Activated CD4-positive, alpha-beta T cell treated with anti-CD3 and anti-CD28 coated beads, Interleukin-2, amount 50 U/mL, for 48 hours (primary cell): ENCODE results near the gene MAST3.
A peak's percentile ranks its signal among the peaks of the same experiment; 100 is the strongest.

Experiments used
- DNase-seq, 2 experiments: peaks; one replicate each; pipeline ENCODE4 v3.0.0-alpha.2; 2020

Gene MAST3

DNA sequence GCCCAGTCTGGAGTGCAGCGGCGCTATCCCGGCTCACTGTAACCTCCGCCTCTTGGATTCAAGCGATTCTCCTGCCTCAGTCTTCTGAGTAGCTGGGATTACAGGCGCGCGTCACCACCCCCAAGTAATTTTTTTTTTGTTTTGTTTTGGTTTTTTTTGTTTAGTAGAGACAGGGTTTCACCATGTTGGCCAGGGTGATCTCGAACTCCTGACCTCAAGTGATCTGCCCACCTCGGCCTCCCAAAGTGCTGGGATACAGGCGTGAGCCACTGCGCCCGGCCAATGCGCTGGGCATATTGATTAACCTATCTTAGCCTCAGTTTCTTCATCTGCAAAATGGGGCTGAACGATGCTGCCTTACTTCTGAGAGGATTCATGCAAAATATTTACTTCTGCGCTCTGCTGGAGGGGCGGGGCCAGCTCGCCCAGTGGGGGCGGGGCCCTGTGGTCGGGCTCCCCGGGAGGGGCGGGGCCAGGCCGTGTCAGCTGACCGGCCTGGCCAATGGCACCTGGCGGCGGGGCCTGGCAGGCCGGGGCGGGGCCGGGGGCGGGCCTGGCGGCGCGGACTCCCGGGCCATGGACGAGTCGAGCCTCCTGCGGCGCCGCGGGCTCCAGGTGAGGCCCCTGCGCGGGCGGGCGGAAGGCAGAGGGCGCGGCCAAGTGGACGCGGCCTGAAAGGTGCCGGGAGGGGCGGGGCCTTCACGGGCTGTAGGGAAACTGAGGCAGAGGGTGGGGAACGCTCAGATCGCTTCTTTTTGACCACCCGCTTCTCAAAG, at the start of gene MAST3:
Gene MAST3 (plus strand): TSS at position 562 of the 776 bp plus-strand sequence. CDS start 15 bp downstream, at position 577.
- peak; percentile 92 for DNase-seq

GRCh38 chr19:18049385-18049784, 48.2 kb upstream of the MAST3 start:
- no peak for DNase-seq

DNA sequence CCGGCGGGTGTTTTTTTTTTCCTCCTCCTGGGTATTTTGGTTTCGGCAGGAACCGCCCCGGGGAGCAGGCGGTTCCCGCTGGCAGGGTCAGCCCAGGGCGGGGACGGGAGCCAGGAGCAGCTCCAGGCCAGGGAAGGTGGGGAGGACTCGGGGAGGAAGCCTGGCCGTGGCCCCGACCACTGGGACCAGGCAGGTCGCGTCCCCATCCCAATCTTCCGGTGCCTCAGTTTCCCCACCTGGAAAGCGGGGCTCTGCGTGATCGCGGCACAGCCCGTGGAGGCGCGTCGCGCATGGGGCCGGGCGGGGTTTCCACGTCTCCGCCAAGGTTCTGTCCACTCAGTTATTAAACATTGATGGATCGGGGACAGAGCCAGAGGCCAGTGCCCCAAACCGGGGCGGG, 45.7 kb upstream of the MAST3 start:
- DNase-seq: no peak

DNA sequence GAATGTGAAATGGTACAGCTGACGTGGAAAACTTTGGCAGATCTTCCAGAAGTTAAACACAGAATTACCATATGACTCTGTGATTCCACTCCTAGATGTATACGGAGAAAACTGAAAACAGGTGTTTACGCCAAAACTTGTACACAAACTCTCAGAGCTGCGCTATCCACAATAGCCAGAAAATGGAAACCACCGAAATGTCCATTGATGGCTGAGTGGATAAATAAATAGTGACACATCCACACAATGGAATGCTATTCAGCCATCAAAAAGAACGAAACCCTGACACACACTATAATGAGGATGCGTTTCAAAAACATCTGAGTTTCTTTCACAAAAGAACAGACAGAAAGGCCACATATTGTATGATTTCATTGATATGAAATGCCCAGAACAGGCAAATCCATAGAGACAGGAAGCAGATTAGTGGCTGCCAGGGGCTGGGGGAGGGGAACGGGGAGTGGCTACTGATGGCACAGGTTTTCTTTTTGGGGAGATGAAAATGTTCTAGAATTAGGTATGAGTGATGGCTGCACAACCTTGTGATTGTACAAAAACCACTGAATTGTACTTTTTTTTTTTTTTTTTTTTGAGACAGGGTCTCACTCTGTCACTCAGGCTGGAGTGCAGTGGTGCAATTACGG, 43.9 kb upstream of the MAST3 start:
- no peak for DNase-seq

- no peak for DNase-seq
Observed at GRCh38 chr19:18055967-18056366, 41.6 kb upstream of the MAST3 start.

GRCh38 chr19:18057557-18057956, 40.0 kb upstream of the MAST3 start:
- DNase-seq: no peak

DNA sequence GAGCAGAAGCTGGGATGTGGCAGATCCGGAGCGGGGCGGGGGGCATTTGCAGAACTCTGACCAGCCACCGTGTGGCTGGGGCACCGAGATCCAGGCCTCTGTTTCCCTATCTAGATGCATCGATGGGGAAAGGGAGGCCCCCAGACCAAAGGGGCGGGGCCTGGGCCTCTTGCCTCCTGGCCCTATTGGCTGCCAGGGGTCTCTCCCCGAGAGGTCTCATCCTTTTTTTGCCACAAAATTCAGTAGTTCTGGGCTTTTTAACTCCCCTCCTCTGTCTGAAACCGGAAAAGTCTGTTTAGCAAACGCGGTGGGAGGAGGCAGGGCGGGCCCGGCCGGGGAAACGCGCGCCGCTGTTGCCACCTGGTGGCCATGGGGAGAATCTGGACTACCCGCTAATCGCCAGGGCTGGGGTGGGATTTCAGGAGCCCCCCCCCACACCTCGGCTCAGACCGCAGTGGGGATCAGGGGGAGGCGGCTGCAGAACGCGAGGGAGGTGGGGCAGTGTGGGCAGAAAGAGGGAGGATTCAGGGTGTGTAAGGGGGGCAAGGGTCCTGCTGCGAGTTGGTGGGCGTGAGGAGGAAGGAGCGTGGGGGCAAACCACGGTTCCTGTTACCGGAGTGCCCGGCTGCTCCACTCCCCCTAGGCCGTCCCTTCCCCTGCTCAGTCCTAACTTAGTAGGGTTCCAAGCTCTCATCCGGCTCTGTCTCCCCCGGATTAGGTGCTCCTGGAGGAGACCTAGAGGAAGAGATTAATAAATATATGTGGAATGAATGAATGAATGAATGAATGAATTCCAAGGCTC, 39.2 kb upstream of the MAST3 start:
- peak; percentile 83 to 85 for DNase-seq

- no peak for DNase-seq
Observed at GRCh38 chr19:18059297-18059696, 38.3 kb upstream of the MAST3 start.

- DNase-seq: no peak
Observed at GRCh38 chr19:18059902-18060301, 37.7 kb upstream of the MAST3 start.

- DNase-seq: no peak
Observed at GRCh38 chr19:18060472-18060871, 37.1 kb upstream of the MAST3 start.

- no peak for DNase-seq
Observed at GRCh38 chr19:18062028-18062427, 35.5 kb upstream of the MAST3 start.

GRCh38 chr19:18063463-18063862, 34.1 kb upstream of the MAST3 start:
- peak; percentile 49 to 60 for DNase-seq

DNA sequence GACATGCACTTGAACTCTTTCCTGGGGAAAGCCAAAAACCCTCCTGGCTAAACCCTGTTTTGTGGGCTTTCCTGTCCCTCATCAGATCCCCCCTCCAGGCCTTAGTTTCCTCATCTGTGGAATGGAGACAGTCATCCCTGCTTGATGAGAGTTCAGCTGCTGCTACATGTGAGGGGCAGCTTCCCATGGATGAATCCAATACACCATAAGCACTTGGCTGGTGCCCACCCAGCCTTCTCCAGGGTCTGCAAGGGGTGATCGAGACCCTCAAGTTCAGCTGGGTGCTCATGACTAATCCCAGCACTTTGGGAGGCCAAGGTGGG, 32.4 kb upstream of the MAST3 start:
- no peak for DNase-seq

GRCh38 chr19:18068395-18068794, 29.2 kb upstream of the MAST3 start:
- no peak for DNase-seq

- DNase-seq: no peak
Observed at GRCh38 chr19:18069383-18069782, 28.2 kb upstream of the MAST3 start.

DNA sequence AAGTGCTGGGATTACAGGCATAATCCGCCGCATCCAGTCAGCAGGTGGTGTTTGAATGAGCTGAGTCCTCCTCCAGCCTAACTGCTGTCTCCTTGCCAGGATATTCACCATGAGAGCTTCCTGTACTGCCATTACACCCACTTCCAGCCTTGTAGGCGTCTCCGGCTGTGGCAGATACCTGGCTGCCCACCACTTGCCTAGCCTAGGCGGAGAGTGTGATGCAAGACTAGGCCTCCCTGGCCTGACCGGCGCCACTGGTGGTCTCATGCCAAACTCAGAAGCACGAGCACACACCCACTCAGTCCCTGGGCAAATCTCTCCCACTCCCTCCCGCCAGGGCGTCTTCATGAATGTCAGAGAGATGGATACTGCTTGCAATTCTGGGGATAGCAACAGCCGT, 27.4 kb upstream of the MAST3 start:
- no peak for DNase-seq

DNA sequence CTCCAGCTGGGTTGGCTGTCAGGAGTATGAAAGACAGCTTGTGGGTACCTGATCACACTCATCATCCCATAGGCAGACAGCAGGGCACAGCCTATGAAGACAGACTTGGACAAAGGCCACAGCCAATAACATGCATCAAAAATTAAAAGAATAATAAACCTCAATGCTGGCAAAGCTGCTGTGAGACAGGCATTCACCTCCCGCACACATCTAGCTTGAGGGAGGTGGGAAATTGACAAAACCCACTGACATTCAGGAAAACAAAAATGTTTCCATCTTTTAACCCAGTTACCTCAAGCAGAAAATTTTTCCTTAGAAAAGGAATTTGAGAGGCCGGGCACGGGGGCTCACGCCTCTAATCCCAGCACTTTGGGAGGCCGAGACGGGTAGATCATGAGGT, 25.2 kb upstream of the MAST3 start:
- no peak for DNase-seq

DNA sequence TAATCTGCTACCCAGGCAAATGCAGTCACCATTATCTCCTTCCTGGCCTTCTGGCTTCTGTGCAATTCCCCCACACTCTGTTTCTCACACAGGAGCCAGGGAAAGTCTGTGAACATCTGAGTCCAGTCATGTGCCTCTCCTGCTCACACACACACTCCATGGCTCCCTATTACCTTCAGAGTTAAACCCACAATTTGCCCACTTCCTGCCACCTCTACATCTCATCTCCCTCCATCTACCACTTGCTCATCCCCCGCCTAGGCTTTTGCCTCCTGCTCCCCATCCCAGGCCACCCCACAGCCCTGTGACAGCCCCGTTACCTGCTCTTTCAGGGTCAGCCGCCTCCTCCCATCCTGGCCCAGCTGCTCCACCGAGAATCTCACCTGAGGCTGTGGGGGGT, 24.4 kb upstream of the MAST3 start:
- DNase-seq: no peak

DNA sequence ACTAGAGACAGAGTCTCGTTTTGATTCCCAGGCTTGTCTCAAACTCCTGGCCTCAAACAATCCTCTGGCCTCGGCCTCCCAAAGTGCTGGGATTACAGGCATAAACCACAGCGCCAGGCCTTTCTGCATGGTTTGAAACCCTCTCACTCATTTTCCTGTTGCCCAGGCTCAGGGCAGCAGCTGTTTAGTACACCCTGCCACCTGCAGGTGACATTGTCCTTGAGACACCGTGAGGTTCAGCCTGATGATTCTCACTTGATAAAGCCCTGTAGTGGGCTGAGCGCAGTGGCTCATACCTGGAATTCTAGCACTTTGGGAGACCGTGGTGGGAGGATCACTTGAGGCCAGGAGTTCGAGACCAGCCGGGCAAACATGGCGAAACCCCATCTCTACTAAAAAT, 23.4 kb upstream of the MAST3 start:
- no peak for DNase-seq

DNA sequence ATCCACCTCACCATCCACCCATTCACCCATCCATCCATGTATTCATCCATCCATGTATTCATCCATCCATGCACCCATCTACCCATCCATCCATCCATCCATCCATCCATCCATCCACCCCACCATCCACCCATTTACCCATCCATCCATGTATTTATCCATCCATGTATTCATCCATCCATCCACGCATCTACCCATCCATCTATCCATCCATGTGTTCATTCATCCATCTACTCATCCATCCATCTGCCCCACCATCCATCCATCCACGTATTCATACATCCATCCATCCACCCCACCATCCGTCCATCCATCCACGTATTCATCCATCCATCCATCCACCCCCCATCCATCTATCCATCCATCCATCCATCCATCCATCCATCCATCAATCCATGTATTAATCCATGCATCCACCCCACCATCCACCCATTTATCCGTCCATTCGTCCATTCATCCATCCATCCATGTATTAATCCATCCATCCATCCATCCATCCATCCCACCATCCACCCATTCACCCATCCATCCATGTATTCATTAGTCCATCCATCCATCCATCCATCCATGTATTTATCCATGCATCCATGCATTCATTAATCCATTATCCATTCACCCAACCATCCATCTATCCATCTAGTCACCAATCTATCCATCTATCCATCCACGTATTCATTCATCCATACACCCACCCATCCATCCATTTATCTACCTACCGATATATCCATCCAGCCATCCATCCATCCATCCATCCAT, 13.5 kb upstream of the MAST3 start:
- DNase-seq: no peak

GRCh38 chr19:18085702-18086457, 11.7 kb upstream of the MAST3 start:
- DNase-seq: no peak

- DNase-seq: peak; percentile 62 to 69
Observed at GRCh38 chr19:18086590-18087138, 10.9 kb upstream of the MAST3 start, which contains the start of gene IL12RB1. Gene IL12RB1 (minus strand): TSS chr19:18086934. CDS start chr19:18086823, 111 bp downstream.
